GM19240 (cell line): ENCODE measurements around the gene HDAC8.
"Not testable (repeated sequence)": the region's sequence is repeated elsewhere in the genome, so short reads cannot be mapped to it uniquely, and the experiment has no call there.

Source experiments
- DNase-seq: peaks from one replicate; pipeline ENCODE4 v3.0.0; 2011; ENCODE audit warnings: low spot score; ENCODE audit not compliant: insufficient read length

HDAC8 gene

DNA sequence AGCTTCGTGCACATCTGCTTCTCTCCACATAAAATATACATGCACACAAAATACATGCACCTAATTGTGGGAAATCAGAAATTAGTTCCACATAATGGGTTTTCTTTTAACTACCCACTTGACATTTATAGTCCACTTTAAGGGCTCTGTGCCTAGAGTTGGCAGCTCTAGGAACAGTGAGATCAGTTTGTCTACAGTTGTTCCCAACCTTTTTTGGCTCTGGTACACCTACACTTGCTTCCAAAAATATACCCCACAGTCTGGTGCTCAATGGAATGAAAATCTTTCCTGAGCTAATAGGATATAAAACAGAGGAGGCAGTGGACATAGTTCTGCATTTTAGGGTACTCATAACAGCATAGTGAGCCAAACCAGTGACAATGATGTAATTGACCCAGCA, 36.1 kb downstream of the HDAC8 start:
- DNase-seq, result no peak

DNA sequence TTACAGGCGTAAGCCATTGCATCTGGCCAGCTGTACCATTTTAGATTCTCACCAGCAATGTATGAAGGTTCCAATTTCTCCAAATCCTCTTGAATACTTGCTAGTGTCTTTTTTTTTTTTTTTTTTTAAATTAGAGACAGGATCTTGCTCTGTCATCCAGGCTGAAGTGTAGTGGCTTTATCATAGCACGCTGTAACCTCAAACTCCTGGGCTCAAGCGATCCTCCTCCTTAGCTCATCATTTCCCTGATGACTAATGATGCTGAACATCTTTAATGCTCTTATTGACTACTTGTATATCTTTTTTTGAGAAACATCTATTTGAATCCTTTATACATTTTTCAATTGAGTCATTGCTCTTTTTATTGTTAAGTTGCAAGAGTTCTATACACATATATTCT, 40.3 kb downstream of the HDAC8 start:
- no peak for DNase-seq

DNA sequence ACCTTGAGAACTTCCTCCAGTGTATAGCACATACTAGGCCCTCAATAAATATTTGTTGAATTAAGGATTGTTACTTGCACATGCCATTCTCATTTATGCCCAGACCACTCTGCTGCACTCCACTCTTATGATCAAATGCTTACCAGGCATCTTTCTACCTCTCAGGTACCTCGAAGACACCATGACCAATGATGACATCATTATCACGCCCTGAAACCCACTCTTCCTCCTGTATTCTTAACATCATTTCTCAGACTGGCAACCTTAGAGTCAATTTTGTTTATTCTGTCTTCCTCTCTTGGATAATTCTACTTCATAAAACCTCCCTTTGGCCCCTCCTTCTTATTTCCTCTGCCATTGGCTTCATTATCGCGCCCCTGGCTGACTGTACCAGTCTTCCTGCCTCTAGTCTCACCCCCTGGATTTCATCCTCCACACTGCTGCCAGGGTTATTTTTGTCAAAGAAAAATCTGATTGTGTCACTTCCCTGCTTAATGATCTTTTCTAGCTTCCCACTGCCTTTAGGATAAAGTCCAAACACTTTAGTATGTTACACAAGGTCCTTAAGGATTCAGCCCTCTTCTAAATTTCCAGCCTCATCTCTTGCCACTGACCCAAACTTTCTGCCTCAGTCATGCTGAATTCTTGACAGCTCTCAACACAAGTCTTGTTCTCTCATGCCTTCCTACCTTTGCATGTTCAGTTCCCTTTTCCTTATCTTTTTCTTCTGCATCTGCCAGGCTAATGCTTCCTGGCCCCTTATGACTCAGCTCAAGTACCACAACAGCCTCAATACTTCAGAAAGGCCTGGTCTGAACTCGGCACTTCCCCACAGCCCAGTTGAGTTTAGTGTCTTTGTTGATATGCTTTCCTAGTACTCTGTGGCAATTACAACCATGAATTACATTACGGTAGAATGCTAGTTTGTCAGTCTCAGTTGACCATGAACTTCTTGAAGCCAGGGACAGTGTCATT, 45.8 kb downstream of the HDAC8 start:
- DNase-seq, result no peak

DNA sequence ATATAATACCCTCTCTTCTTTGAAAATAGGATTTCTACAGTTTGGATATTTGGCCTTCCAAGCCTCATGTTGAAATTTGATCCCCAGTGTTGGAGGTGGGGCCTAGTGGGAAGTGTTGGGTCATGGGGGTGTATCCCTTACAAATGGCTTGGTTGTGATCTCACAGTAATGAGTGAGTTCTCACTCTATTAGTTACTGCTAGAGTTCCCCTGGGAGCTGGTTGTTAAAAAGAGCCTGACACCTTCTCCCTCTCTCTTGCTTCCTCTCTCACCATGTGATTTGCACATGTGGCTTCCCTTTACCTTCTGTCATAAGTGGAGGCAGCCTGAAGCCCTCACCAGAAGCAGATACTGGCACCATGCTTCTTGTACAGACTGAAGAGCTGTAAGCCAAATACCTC, 73.9 kb downstream of the HDAC8 start:
- DNase-seq, result no peak

DNA sequence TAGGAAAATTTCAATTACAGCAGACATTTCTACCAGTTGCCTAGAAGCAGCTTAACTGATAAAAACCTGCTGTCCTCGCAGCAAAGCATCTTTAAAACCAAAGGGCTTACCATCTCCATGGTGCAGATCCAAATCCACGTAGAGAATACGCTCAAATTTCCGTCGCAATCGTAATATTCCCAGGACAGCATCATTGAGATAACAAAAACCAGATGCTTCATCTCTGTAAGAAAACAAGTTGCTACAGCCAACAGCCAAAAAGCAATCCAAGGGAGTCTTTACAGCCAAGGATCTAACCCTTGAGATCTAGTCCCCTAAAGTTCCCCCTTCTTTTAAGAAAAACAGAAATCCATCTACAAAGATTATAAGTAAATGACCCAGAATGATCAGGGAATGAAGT, 77.6 kb downstream of the HDAC8 start:
- DNase-seq, result no peak

DNA sequence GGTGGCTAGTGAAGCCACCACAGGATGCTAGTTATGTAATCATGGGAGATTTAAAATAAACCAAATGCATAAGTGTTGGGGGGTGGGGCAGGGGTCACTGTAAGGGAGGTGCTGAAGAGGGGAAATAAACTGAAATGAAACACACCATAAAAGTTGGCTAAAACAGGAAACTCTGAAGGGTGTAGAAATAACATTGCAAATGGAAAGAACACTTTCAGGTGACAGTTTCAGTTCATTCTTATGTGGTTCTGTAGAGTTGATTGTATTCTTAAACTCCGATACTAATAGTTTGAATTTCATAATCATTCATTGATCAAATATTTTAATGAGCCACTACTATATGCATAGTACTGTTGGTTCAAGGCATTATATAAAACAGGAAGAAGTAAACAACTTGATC, 80.1 kb downstream of the HDAC8 start:
- DNase-seq, result no peak

DNA sequence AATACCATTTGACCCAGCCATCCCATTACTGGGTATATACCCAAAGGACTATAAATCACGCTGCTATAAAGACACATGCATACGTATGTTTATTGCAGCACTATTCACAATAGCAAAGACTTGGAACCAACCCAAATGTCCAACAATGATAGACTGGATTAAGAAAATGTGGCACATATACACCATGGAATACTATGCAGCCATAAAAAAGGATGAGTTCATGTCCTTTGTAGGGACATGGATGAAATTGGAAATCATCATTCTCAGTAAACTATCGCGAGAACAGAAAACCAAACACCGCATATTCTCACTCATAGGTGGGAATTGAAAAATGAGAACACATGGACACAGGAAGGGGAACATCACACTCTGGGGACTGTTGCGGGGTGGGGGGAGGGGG, 82.4 kb downstream of the HDAC8 start:
- not testable (repeated sequence) for DNase-seq

DNA sequence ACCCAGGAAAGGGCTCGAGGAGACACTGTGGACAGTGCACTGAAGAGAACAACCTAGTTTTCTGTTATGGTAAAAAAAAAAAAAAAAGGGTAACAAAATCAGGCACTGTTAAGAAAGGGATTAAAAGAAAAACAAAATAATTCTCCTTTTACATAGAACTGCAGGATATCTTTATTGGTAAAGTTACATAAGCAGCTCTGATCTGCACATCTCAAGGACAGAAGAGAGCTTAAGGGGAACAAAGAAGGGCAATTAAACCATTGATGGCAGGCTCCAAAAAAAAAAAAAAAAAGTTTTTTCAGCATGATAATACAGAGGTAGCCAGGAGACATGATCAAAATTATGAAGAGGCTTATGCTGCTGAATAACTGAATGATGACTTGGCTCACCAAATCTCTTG, 85.0 kb downstream of the HDAC8 start:
- no peak for DNase-seq

DNA sequence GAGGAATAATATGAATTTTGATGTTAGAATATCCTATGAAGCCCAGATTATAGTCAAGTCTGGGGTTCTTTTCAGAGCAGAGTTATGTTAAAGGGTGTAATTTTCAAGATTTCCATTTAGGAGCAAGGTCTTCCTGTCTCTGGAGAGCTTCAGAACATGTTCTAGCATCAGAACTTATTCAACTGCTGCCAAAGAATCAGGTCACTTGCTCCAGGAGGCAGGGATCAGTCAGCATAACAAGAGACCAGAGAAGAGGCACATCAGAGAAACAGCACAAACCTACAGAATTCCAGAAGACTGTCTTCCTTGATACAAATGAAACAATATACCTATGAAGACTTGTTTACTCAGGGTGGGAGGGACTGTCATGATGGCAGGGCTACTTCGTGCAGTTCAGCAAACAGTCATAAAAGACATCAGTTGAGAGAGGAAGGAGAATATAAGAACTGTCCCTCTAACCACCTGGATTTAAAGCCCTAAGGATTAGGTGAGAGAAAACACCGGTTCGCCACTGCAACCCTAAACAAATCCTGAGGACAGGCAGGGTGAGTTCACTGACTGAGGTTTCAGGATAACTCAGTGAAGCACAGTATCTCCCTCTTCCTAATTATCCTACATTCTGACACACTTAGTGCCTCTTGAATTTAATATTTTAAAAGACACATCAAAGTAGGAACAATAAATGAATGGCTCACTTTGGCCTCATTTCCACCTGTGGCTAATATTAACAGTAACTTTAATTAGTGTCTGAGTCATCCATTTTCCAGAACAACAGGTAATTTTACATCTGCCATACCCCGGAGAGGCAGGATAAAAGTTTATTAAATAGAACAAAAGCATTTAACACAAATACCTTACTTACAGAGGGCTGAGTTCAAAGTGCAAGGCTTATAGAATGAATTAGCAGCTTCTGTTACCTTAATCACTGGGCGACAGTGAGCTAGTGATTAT, 93.0 kb downstream of the HDAC8 start:
- DNase-seq, result no peak

DNA sequence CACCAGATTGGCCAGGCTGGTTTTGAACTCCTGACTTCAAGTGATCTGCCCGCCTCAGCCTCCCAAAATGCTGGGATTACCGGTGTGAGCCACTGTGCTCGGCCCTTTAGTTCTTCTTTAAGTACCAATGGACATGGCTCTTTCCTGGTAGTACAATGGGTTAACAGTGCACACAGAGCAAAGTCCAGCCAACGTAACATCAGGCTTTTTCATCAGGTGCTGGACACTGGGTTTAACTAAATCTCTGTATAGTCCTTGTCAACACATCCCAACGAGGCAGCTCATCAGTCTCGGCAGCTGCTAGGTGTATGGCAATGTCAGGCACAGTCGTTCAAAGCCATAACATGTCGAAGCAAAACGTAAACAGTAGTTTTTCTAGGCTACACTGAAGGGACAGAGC, 93.8 kb downstream of the HDAC8 start:
- no peak for DNase-seq

DNA sequence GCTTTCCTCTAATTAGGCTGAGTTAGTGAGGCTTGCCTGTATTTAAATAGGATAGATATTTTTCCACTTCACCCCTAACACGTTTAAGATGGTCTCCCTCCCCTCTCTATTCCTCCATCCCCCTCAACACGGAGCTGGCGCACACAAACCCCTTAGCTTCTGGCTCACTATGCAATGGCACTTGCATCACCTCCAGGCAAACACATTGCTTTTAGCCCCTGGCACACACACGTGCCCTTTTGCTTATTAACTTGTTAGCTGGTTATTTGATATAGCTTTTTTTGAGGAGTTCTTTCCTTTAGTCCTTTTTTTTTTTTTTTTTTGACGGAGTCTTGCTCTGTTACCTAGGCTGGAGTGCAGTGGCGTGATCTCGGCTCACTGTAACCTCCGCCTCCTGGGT, 94.3 kb downstream of the HDAC8 start:
- DNase-seq, result no peak

DNA sequence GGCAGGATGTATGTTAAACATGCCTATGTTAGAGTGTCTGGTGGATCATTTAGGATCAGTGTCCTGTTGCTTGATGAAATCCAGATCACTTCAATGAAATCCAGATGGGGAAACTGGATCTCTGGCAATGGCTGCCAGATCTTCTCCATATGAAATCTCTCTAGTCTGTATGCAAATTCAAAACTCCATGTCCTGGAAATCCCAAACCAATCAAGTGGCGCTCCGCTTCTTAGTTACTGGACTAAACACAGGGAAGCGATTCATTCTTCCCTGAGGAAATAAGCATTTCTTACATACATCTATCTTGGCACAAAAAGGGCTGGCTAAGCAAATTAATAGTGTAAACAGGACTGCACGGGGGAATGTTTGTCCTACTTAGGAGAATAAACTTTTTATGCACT, 94.9 kb downstream of the HDAC8 start:
- DNase-seq, result no peak

DNA sequence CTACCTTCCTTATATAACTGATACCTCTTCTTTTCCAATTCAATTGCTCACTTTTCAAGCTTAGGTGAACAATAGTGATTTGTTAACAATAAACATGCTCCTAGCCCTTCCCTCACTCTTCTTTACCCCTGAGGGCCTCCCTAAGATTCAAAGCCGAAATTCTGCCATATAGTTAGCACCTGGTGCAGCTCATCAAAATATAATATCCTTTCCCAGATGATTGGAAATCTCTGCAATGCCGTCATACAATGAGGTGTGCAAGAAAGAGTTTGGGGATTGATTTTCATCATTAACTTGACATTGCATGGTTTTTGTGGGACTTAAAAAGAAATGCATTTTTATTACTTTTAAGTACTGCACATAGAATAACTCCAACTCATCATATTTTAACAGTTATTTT, 95.3 kb downstream of the HDAC8 start:
- DNase-seq, result no peak

DNA sequence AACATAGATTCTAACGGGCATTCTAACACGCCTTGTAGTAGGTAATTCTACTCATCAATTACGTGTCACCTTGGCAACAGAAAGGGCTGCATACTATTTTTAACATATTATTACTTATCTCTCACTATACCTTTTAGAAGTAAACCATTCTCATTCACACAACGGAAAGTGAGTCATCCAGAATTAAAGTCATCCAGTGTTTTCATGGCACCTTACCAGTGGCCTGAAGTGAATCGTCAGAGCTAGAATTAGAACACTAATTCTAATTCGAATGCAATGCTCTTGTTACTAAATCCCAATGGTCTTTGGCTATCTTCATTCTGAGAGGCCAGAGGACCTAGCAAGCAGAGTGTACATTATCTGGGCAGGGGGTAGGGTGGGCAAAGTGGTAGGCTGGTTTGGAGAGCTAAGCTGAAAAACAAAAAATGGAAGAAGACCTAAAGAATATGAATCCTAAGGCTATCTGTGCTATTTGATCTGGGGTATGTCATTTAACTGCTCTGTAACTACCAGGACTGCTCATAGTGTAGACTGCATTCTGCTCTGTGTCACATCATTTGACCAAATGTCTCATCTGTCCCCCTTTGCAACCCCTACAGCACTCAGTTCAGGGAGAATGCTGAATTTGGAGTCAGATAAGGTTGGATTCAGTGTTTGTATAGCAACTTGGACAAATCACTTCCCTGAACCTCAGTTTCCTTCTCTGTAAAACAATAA, 96.5 kb downstream of the HDAC8 start:
- DNase-seq, result no peak

DNA sequence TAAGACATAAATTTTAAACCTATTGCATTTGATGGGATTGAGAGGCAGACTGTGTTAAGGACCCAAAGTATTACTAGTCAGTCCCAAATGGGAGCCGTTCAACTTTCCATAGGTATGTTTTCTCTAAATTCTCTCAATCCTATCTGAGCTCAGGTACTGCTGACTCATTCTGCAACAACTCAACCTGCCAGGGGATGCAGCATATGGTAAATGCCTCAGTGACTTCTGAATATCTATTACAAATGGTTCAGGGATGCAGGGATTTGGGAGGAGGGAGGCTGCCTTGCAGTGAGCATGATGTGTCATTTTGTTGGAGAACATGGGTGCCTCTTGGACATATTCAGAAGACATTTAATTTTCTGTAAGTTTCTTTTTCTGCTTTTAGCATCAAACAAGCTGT, 97.3 kb downstream of the HDAC8 start:
- DNase-seq, result no peak

DNA sequence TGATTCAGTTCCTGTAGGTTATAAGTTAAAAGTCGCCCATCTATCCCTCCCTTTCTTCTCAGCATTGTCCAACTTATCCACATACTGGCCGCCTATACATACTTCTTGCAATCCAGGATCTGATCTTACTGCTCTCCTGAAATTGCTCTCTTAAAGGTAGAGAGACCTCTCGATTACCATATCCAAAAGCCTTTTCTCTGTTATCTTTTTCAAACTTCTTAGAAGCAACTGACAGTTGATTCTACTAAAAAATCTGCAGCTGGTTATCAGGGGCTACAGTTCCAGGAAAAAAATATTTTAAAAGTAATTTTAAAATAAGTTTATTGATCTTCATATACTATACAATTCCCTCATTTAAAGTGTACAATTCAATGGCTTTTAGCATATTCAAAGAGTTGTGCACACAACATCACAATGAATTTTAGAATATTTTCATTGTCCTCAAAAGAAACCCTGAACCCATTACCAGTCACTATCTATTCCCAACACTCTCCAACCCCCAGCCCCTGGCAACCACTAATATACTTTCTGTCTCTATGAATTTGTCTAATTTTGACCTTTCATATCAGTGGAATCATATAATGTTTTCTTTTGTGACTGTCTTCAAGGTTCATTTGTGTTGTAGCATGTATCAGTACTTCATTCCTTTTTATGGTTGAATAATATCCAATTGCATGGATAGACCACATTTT, 102.0 kb downstream of the HDAC8 start:
- DNase-seq, result no peak

DNA sequence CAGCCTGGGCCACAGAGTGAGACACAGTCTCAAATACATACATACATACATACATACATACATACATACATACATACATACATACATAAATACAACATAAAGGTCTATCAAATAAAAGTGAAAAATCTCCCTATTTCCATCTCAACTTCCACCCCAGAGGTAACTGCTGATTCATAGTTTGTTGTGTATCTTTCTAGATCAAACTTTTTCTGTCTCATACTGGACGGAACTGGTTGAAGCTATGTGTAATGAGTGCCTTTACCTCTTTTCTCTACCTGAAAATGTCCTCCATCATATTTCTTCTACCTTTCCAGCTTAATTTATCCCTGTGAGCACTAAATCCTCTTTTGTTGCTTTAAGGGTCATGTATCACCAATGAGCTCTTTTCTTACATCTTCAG, 102.5 kb downstream of the HDAC8 start:
- DNase-seq, result no peak

DNA sequence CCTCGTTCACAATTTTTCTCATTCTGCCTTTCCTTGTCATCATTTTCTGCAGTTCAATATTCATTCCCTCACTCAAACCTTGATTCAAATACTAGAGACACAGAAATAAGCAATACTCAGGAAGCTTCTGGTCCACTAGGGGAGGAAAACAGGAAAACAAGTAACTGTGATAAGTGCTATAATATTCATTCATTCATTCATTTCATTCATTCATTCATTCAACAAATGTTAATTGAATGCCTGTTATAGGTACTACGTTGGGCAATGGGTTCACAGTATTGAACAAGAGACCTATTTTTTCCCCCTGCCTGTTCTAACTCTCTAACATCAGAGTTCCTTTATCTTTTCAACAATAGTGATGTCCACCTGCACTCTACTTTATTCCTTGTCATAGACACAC, 104.0 kb downstream of the HDAC8 start:
- no peak for DNase-seq

DNA sequence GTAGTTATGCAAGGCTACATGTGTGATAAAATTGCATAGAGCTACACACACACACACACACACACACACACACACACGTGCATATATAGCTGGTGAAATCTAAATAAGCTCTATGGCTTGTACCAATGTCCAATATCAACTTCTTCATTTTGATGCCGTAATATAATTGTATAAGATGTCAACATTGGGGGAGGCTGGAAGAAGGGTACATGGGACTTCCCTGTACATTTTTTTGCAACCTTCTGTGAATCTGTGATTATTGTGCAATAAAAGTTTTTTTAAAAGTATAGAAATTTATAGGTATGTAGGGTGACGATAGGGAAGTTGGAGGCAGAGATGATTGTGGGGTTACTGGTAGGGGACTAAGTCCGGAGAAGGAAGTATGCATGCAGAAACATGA, 105.5 kb downstream of the HDAC8 start:
- no peak for DNase-seq

DNA sequence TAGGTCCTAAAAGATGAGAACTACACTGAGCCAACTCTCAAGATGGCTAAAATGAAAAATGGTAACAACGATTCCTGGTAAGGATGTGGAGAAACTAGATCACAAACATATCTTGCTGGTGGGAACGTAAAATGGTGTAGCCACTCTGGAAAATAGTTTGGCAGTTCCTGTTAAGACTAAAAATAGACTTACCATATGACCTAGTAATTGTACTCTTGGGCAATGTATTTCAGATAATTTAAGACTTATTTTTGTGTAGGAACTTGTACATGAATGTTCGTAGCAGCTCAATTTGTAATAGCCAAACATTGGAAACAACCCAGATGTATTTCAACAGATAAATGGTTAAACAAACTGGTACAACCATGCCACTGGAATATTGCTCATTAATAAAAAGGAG, 106.2 kb downstream of the HDAC8 start:
- DNase-seq, result no peak

DNA sequence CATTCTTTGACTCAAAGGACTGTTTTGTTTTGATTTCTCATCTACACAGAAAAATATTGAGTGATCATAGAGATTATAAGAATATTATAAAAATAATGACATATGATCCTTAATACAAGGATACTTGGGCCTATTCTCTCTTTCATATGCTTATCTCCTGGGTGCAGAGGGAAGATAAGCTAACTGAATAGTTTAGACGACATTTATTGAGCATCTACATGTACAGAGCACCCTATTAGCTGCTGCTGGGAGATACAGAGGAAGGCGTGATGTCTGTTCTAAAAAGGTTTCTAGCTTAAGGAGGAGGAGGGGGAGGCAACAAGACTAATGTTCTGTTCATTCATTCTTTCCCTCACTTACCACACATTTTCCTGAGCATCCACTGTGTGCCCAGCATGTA, 106.8 kb downstream of the HDAC8 start:
- no peak for DNase-seq
